Measurements from ENCODE around the gene CCSER1. TPM values are rescaled to one million over a fixed set of nuclear protein-coding genes. Genes with fewer than 3 reads are reported as not detected.
"Not testable (repeated sequence)": the region's sequence is repeated elsewhere in the genome, so short reads cannot be mapped to it uniquely, and the experiment has no call there.

CCSER1 gene
- total and polyA plus RNA-seq, 9 donors = 0.21 to 8.3 (median 3.2) TPM

DNA sequence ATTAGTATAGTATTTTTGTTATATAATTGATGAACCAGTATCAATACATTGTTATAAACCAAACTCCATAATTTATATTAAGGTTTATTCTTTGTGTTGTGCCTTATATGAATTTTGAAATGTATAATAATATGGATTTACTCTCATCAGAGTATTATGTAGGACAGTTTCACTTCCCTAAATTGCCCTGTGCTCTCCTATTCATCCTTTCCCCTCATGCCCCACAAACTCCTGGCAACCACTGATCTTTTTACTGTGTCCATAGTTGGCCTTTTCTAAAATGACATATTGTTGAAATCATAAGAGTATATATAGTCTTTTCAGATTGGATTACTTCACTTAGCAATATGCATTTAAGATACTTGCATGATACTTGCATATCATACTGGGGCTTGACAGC, 1218.4 kb downstream of the CCSER1 start:
- H3K27me3 ChIP-seq = no peaks in the 10 kb centered on the region
- no peak overlapping the region for H3K27ac ChIP-seq
- no peak for DNase-seq
- no peak for TF ChIP-seq POLR2A (IDR thresholded peaks at IDR 0.05)
- TF ChIP-seq, protein P1, sequence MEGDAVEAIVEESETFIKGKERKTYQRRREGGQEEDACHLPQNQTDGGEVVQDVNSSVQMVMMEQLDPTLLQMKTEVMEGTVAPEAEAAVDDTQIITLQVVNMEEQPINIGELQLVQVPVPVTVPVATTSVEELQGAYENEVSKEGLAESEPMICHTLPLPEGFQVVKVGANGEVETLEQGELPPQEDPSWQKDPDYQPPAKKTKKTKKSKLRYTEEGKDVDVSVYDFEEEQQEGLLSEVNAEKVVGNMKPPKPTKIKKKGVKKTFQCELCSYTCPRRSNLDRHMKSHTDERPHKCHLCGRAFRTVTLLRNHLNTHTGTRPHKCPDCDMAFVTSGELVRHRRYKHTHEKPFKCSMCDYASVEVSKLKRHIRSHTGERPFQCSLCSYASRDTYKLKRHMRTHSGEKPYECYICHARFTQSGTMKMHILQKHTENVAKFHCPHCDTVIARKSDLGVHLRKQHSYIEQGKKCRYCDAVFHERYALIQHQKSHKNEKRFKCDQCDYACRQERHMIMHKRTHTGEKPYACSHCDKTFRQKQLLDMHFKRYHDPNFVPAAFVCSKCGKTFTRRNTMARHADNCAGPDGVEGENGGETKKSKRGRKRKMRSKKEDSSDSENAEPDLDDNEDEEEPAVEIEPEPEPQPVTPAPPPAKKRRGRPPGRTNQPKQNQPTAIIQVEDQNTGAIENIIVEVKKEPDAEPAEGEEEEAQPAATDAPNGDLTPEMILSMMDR (IDR thresholded peaks at IDR 0.05) = no peak
- TF ChIP-seq EP300 (IDR thresholded peaks at IDR 0.05) = no peak
- no peaks in the 10 kb centered on the region for H3K36me3 ChIP-seq
- H3K4me3 ChIP-seq = no peak overlapping the region
- H3K4me1 ChIP-seq (ENCODE audit: insufficient read depth) = no peaks in the 10 kb centered on the region
- intact Hi-C loops (cut with DNase I) = no loop called here
- no peaks in the 10 kb centered on the region for H3K9me3 ChIP-seq

- H3K27ac ChIP-seq; H3K27me3 ChIP-seq; intact Hi-C loops (cut with DNase I); H3K4me1 ChIP-seq (ENCODE audit: insufficient read depth); H3K4me3 ChIP-seq; H3K36me3 ChIP-seq; DNase-seq; H3K9me3 ChIP-seq: not testable (repeated sequence)
- WGBS, 3 donors = 86 to 89% (median 87%) methylated on average over 4 of the region's 4 CpGs
These were observed 1229.3 kb downstream of the CCSER1 start for GRCh38 chr4:91356496-91356895.

- intact Hi-C loops (cut with DNase I); H3K27me3 ChIP-seq; H3K4me3 ChIP-seq; H3K27ac ChIP-seq; H3K36me3 ChIP-seq; H3K9me3 ChIP-seq; H3K4me1 ChIP-seq (ENCODE audit: insufficient read depth); DNase-seq: not testable (repeated sequence)
- 76 to 79% (median 77%) methylated on average over 3 of the region's 3 CpGs for WGBS, 3 donors
These were observed 1230.8 kb downstream of the CCSER1 start for GRCh38 chr4:91358016-91358415.

GRCh38 chr4:91358621-91359020, 1231.4 kb downstream of the CCSER1 start:
- H3K27ac ChIP-seq; H3K4me1 ChIP-seq (ENCODE audit: insufficient read depth); H3K9me3 ChIP-seq; H3K36me3 ChIP-seq; intact Hi-C loops (cut with DNase I); H3K4me3 ChIP-seq; DNase-seq; H3K27me3 ChIP-seq: not testable (repeated sequence)
- WGBS, 3 donors = 85 to 93% (median 89%) methylated on average over 13 of the region's 13 CpGs

GRCh38 chr4:91359041-91360031, 1232.1 kb downstream of the CCSER1 start:
- no peaks in the 10 kb centered on the region for H3K27me3 ChIP-seq
- no peak for DNase-seq
- H3K36me3 ChIP-seq = no peaks in the 10 kb centered on the region
- 75 to 89% (median 77%) methylated on average over 8 of the region's 8 CpGs for WGBS, 3 donors
- H3K27ac ChIP-seq = no peak overlapping the region
- TF ChIP-seq, protein P1 (IDR thresholded peaks at IDR 0.05) = no peak
- TF ChIP-seq EP300 (IDR thresholded peaks at IDR 0.05) = no peak
- no peak for TF ChIP-seq POLR2A (IDR thresholded peaks at IDR 0.05)
- no peak overlapping the region for H3K4me3 ChIP-seq
- H3K9me3 ChIP-seq = no peaks in the 10 kb centered on the region
- H3K4me1 ChIP-seq (ENCODE audit: insufficient read depth) = no peaks in the 10 kb centered on the region
- intact Hi-C loops (cut with DNase I) = no loop called here

- H3K4me1 ChIP-seq (ENCODE audit: insufficient read depth) = no peaks in the 10 kb centered on the region
- no peaks in the 10 kb centered on the region for H3K9me3 ChIP-seq
- no peak overlapping the region for H3K27ac ChIP-seq
- no peak for DNase-seq
- no peaks in the 10 kb centered on the region for H3K36me3 ChIP-seq
- H3K4me3 ChIP-seq = no peak overlapping the region
- WGBS, 3 donors = 37 to 54% (median 38%) methylated on average over 1 of the region's 1 CpG
- intact Hi-C loops (cut with DNase I) = no loop called here
- no peaks in the 10 kb centered on the region for H3K27me3 ChIP-seq
- no peak for TF ChIP-seq POLR2A (IDR thresholded peaks at IDR 0.05)
- TF ChIP-seq, protein P1 (IDR thresholded peaks at IDR 0.05) = no peak
- TF ChIP-seq EP300 (IDR thresholded peaks at IDR 0.05) = no peak
These were observed 1234.9 kb downstream of the CCSER1 start for GRCh38 chr4:91362125-91362524.
